Measurements from ENCODE around the gene SPEM3. TPM values are rescaled to one million over a fixed set of nuclear protein-coding genes. Genes with fewer than 3 reads are reported as not detected.

The SPEM3 gene
- total and polyA plus RNA-seq, 4 donors: not detected

DNA sequence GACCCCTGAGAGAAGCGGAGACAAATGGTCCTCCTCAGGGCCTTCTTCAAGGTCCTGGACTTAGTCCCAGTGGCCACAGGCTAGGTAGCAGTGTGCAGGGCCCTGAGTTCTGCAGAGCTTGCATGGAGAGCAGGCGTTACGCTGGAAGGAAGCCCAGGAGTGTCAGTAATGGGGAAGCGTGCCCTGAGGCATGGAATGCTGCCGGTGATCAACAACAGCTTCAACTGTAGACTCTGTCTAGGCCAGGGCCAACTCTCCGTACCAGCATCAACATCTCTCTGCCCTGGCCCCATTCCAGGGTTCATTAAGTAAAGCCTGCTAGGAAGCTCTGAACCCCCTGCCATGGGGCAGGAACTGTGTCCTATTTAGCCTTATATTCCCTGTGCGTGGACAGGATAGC lies 48.3 kb upstream of the SPEM3 start:
- Histone ChIP-seq H3K9me3 (ENCODE audit: control insufficient read depth in 4 of 4, low read length in 3 of 4) (no peaks in the 10 kb centered on the region), H3K4me3 (ENCODE audit: low read depth in 1 of 3, low read length in 3 of 3) (peak overlapping the region; percentile 12 to 74 (median 63)), H3K36me3 (ENCODE audit: control insufficient read depth in 4 of 4, insufficient read depth in 3 of 4, low read depth in 1 of 4, low read length in 3 of 4) (peaks cover 0 to 2% (median 0%) of the 10 kb centered on the region in 4 donors), H3K9ac (ENCODE audit: low read depth in 1 of 2, low read length in 2 of 2) (no peak overlapping the region), H3K27me3 (ENCODE audit: control insufficient read depth in 4 of 4, insufficient read depth in 4 of 4, low read length in 3 of 4) (peaks cover 0 to 3% (median 0%) of the 10 kb centered on the region in 4 donors), H3K4me1 (ENCODE audit: control insufficient read depth in 4 of 4, insufficient read depth in 4 of 4, low read length in 3 of 4) (peaks cover 6 to 18% (median 12%) of the 10 kb centered on the region in 4 donors), H3K27ac (ENCODE audit: low read depth in 1 of 2, low read length in 2 of 2) (no peak overlapping the region)
- TF ChIP-seq RXRA (IDR thresholded peaks at IDR 0.05) (no peak), ZBTB33 (IDR thresholded peaks at IDR 0.05) (no peak), JUND (IDR thresholded peaks at IDR 0.05) (no peak), NR2F2 (IDR thresholded peaks at IDR 0.05) (no peak), HNF4A (conservative IDR thresholded peaks at IDR 0.05) (no peak)
- 40% methylated on average over 7 of the region's 7 CpGs for WGBS
- DNase-seq (ENCODE audit: low spot score): no peak

GRCh38 chr17:7380855-7381683 lies 47.6 kb upstream of the SPEM3 start, which contains the start of gene TNK1:
TNK1 (plus strand) TSS chr17:7381089; CDS start chr17:7382927, 1,838 bp downstream.
- H3K36me3 ChIP-seq (ENCODE audit: control insufficient read depth in 4 of 4, insufficient read depth in 3 of 4, low read depth in 1 of 4, low read length in 3 of 4): peaks cover 0 to 2% (median 0%) of the 10 kb centered on the region in 4 donors
- peaks cover 0 to 3% (median 0%) of the 10 kb centered on the region in 4 donors for H3K27me3 ChIP-seq (ENCODE audit: control insufficient read depth in 4 of 4, insufficient read depth in 4 of 4, low read length in 3 of 4)
- no peaks in the 10 kb centered on the region for H3K9me3 ChIP-seq (ENCODE audit: control insufficient read depth in 4 of 4, low read length in 3 of 4)
- WGBS: 4% methylated on average over 52 of the region's 52 CpGs
- H3K9ac ChIP-seq (ENCODE audit: low read depth in 1 of 2, low read length in 2 of 2): peak within 1 kb of the TSS in 1 of 2 donors; percentile 47
- no peak for DNase-seq (ENCODE audit: low spot score)
- peaks cover 6 to 18% (median 12%) of the 10 kb centered on the region in 4 donors for H3K4me1 ChIP-seq (ENCODE audit: control insufficient read depth in 4 of 4, insufficient read depth in 4 of 4, low read length in 3 of 4)
- H3K27ac ChIP-seq (ENCODE audit: low read depth in 1 of 2, low read length in 2 of 2): no peak within 1 kb of the TSS
- TF ChIP-seq REST (IDR thresholded peaks at IDR 0.05): peak; percentile 53
- no peak for TF ChIP-seq TAF1 (conservative IDR thresholded peaks at IDR 0.05)
- TF ChIP-seq GABPA (IDR thresholded peaks at IDR 0.05 in 1 of 2, conservative IDR thresholded peaks at IDR 0.05 in 1 of 2): no peak
- H3K4me3 ChIP-seq (ENCODE audit: low read depth in 1 of 3, low read length in 3 of 3): peak within 1 kb of the TSS; percentile 45 to 74 (median 63)

DNA sequence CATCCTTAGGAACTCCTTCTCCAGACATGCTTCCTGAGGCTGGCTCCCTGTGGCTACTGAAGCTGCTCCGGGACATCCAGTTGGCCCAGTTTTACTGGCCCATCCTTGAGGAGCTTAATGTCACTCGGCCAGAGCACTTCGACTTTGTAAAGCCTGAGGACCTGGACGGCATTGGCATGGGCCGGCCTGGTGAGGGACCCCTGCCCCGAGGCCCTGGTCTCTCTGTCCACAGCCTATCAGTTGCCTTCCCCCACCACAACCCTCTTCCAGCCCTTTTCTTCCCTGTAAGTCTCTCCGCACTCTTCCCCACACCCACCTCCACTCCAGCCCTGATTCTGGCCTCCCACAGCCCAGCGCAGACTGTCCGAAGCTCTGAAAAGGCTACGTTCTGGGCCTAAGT lies 45.8 kb upstream of the SPEM3 start:
- no peak for DNase-seq (ENCODE audit: low spot score)
- Histone ChIP-seq H3K9ac (ENCODE audit: low read depth in 1 of 2, low read length in 2 of 2) (no peak overlapping the region), H3K4me3 (ENCODE audit: low read depth in 1 of 3, low read length in 3 of 3) (no peak overlapping the region), H3K4me1 (ENCODE audit: control insufficient read depth in 4 of 4, insufficient read depth in 4 of 4, low read length in 3 of 4) (peaks cover 6 to 18% (median 12%) of the 10 kb centered on the region in 4 donors), H3K36me3 (ENCODE audit: control insufficient read depth in 4 of 4, insufficient read depth in 3 of 4, low read depth in 1 of 4, low read length in 3 of 4) (peaks cover 0 to 6% (median 0%) of the 10 kb centered on the region in 4 donors), H3K9me3 (ENCODE audit: control insufficient read depth in 4 of 4, low read length in 3 of 4) (no peaks in the 10 kb centered on the region), H3K27me3 (ENCODE audit: control insufficient read depth in 4 of 4, insufficient read depth in 4 of 4, low read length in 3 of 4) (peaks cover 0 to 3% (median 0%) of the 10 kb centered on the region in 4 donors), H3K27ac (ENCODE audit: low read depth in 1 of 2, low read length in 2 of 2) (no peak overlapping the region)
- WGBS: 94% methylated on average over 10 of the region's 10 CpGs
- TF ChIP-seq GABPA (IDR thresholded peaks at IDR 0.05 in 1 of 2, conservative IDR thresholded peaks at IDR 0.05 in 1 of 2) (no peak), RAD21 (IDR thresholded peaks at IDR 0.05) (no peak), FOXA1 (IDR thresholded peaks at IDR 0.05) (no peak), EGR1 (IDR thresholded peaks at IDR 0.05; ENCODE audit: low read depth in 2 of 2) (no peak), NR2F2 (IDR thresholded peaks at IDR 0.05) (no peak), ZBTB33 (IDR thresholded peaks at IDR 0.05) (no peak), HNF4G (IDR thresholded peaks at IDR 0.05) (no peak), FOXA2 (IDR thresholded peaks at IDR 0.05) (no peak), YY1 (IDR thresholded peaks at IDR 0.05) (no peak), RXRA (IDR thresholded peaks at IDR 0.05) (no peak), JUND (IDR thresholded peaks at IDR 0.05) (no peak), TAF1 (conservative IDR thresholded peaks at IDR 0.05) (no peak)
- TF ChIP-seq, protein P1, sequence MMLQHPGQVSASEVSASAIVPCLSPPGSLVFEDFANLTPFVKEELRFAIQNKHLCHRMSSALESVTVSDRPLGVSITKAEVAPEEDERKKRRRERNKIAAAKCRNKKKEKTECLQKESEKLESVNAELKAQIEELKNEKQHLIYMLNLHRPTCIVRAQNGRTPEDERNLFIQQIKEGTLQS (IDR thresholded peaks at IDR 0.05): no peak
- TF ChIP-seq, protein P2, sequence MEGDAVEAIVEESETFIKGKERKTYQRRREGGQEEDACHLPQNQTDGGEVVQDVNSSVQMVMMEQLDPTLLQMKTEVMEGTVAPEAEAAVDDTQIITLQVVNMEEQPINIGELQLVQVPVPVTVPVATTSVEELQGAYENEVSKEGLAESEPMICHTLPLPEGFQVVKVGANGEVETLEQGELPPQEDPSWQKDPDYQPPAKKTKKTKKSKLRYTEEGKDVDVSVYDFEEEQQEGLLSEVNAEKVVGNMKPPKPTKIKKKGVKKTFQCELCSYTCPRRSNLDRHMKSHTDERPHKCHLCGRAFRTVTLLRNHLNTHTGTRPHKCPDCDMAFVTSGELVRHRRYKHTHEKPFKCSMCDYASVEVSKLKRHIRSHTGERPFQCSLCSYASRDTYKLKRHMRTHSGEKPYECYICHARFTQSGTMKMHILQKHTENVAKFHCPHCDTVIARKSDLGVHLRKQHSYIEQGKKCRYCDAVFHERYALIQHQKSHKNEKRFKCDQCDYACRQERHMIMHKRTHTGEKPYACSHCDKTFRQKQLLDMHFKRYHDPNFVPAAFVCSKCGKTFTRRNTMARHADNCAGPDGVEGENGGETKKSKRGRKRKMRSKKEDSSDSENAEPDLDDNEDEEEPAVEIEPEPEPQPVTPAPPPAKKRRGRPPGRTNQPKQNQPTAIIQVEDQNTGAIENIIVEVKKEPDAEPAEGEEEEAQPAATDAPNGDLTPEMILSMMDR (IDR thresholded peaks at IDR 0.05; ENCODE audit: low read depth, low read length, missing input control): no peak
